ENCODE measurements around the gene IMMP2L.

The IMMP2L gene

GRCh38 chr7:111371437-111371836, 190.9 kb downstream of the IMMP2L start:
- no peak overlapping the region for H3K27ac ChIP-seq (ENCODE audit: low read length)
- H3K27me3 ChIP-seq (ENCODE audit: control insufficient read depth in 1 of 2, insufficient read depth in 2 of 2, low read length in 2 of 2) = no peaks in the 10 kb centered on the region
- H3K9ac ChIP-seq (ENCODE audit: low read length in 2 of 2) = no peak overlapping the region
- no peaks in the 10 kb centered on the region for H3K36me3 ChIP-seq (ENCODE audit: control insufficient read depth in 2 of 2, insufficient read depth in 2 of 2, low read length in 2 of 2)
- H3K4me1 ChIP-seq (ENCODE audit: control insufficient read depth, insufficient read depth, low read length) = no peaks in the 10 kb centered on the region
- no peaks in the 10 kb centered on the region for H3K9me3 ChIP-seq (ENCODE audit: control insufficient read depth in 2 of 2, low read length in 2 of 2)
- no peak overlapping the region for H3K4me3 ChIP-seq (ENCODE audit: low read length in 2 of 2)

DNA sequence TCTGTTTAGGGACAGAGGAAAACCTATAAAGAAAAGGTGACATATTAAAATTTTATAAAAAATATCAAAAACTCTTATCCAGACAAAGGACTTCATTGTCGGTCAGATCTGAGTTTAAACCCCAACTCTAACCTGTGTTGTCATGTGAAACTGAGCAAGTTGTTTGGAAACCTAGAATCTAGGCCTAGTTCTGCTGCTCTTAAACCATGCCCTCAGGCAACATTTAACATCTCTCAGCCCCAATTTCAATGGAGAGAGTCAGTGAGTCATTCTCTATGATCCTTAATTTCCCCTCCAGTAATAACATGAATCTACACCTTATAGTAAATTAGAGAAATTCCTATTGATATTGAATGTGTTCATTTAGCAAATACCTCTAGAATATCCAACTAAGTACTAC, 192.3 kb downstream of the IMMP2L start:
- H3K4me3 ChIP-seq (ENCODE audit: low read length in 2 of 2) = no peak overlapping the region
- no peak overlapping the region for H3K9ac ChIP-seq (ENCODE audit: low read length in 2 of 2)
- H3K4me1 ChIP-seq (ENCODE audit: control insufficient read depth, insufficient read depth, low read length) = no peaks in the 10 kb centered on the region
- H3K9me3 ChIP-seq (ENCODE audit: control insufficient read depth in 2 of 2, low read length in 2 of 2) = no peaks in the 10 kb centered on the region
- no peaks in the 10 kb centered on the region for H3K36me3 ChIP-seq (ENCODE audit: control insufficient read depth in 2 of 2, insufficient read depth in 2 of 2, low read length in 2 of 2)
- no peaks in the 10 kb centered on the region for H3K27me3 ChIP-seq (ENCODE audit: control insufficient read depth in 1 of 2, insufficient read depth in 2 of 2, low read length in 2 of 2)
- H3K27ac ChIP-seq (ENCODE audit: low read length) = no peak overlapping the region

GRCh38 chr7:111368381-111369065, 193.8 kb downstream of the IMMP2L start:
- H3K9ac ChIP-seq (ENCODE audit: low read length in 2 of 2) = no peak overlapping the region

DNA sequence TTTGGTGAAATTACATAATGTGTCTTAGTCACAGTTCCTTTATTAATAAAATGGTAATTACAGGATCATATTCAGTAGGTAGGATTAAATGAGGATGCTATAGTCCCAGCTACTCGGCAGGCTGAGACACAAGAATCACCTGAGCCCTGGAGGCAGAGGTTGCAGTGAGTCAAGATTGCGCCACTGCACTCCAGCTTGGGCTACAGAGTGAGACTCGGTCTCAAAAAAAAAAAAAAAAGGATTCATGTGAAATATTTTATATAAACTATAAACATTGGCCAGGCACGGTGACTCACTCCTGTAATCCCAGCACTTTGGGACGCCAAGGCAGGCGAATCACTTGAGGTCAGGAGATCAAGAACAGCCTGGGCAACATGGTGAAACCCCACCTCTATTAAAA, 197.9 kb downstream of the IMMP2L start:
- Histone ChIP-seq H3K27ac (ENCODE audit: low read length) (no peak overlapping the region), H3K36me3 (ENCODE audit: control insufficient read depth in 2 of 2, insufficient read depth in 2 of 2, low read length in 2 of 2) (no peaks in the 10 kb centered on the region), H3K9ac (ENCODE audit: low read length in 2 of 2) (no peak overlapping the region), H3K4me3 (ENCODE audit: low read length in 2 of 2) (no peak overlapping the region), H3K4me1 (ENCODE audit: control insufficient read depth, insufficient read depth, low read length) (no peaks in the 10 kb centered on the region), H3K27me3 (ENCODE audit: control insufficient read depth in 1 of 2, insufficient read depth in 2 of 2, low read length in 2 of 2) (no peaks in the 10 kb centered on the region), H3K9me3 (ENCODE audit: control insufficient read depth in 2 of 2, low read length in 2 of 2) (no peaks in the 10 kb centered on the region)

More at GRCh38 chr7:111368381-111369065, 193.8 kb downstream of the IMMP2L start:
- no peak overlapping the region for H3K27ac ChIP-seq (ENCODE audit: low read length)
- no peaks in the 10 kb centered on the region for H3K27me3 ChIP-seq (ENCODE audit: control insufficient read depth in 1 of 2, insufficient read depth in 2 of 2, low read length in 2 of 2)
- H3K4me1 ChIP-seq (ENCODE audit: control insufficient read depth, insufficient read depth, low read length) = no peaks in the 10 kb centered on the region
- no peaks in the 10 kb centered on the region for H3K9me3 ChIP-seq (ENCODE audit: control insufficient read depth in 2 of 2, low read length in 2 of 2)
- H3K4me3 ChIP-seq (ENCODE audit: low read length in 2 of 2) = no peak overlapping the region
- H3K36me3 ChIP-seq (ENCODE audit: control insufficient read depth in 2 of 2, insufficient read depth in 2 of 2, low read length in 2 of 2) = no peaks in the 10 kb centered on the region

DNA sequence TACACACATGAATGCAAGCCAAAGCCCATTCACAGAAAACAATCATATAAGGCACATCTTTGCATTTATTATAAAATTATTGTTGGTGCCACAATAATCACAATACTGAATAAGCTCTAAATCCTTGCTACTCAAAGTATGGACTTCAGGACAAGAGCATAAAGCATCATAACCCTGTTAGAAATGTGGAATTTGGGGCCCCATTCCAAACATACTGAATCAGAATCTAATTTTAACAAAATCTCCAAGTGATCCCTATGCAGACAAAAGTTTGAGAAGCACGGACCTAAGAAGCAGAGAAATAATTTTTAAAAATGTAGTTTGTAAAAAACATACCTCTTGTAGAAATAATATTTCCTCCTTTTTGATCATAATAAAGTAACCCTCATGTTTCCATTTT, 199.2 kb downstream of the IMMP2L start:
- H3K4me3 ChIP-seq (ENCODE audit: low read length in 2 of 2) = no peak overlapping the region
- no peak overlapping the region for H3K9ac ChIP-seq (ENCODE audit: low read length in 2 of 2)
- no peaks in the 10 kb centered on the region for H3K27me3 ChIP-seq (ENCODE audit: control insufficient read depth in 1 of 2, insufficient read depth in 2 of 2, low read length in 2 of 2)
- no peaks in the 10 kb centered on the region for H3K4me1 ChIP-seq (ENCODE audit: control insufficient read depth, insufficient read depth, low read length)
- no peak overlapping the region for H3K27ac ChIP-seq (ENCODE audit: low read length)
- H3K9me3 ChIP-seq (ENCODE audit: control insufficient read depth in 2 of 2, low read length in 2 of 2) = no peaks in the 10 kb centered on the region
- H3K36me3 ChIP-seq (ENCODE audit: control insufficient read depth in 2 of 2, insufficient read depth in 2 of 2, low read length in 2 of 2) = no peaks in the 10 kb centered on the region

GRCh38 chr7:111362506-111363054, 199.7 kb downstream of the IMMP2L start:
- H3K9ac ChIP-seq (ENCODE audit: low read length in 2 of 2) = no peak overlapping the region
- no peaks in the 10 kb centered on the region for H3K36me3 ChIP-seq (ENCODE audit: control insufficient read depth in 2 of 2, insufficient read depth in 2 of 2, low read length in 2 of 2)
- no peaks in the 10 kb centered on the region for H3K4me1 ChIP-seq (ENCODE audit: control insufficient read depth, insufficient read depth, low read length)
- no peak overlapping the region for H3K27ac ChIP-seq (ENCODE audit: low read length)
- no peak overlapping the region for H3K4me3 ChIP-seq (ENCODE audit: low read length in 2 of 2)
- H3K27me3 ChIP-seq (ENCODE audit: control insufficient read depth in 1 of 2, insufficient read depth in 2 of 2, low read length in 2 of 2) = no peaks in the 10 kb centered on the region
- H3K9me3 ChIP-seq (ENCODE audit: control insufficient read depth in 2 of 2, low read length in 2 of 2) = no peaks in the 10 kb centered on the region

DNA sequence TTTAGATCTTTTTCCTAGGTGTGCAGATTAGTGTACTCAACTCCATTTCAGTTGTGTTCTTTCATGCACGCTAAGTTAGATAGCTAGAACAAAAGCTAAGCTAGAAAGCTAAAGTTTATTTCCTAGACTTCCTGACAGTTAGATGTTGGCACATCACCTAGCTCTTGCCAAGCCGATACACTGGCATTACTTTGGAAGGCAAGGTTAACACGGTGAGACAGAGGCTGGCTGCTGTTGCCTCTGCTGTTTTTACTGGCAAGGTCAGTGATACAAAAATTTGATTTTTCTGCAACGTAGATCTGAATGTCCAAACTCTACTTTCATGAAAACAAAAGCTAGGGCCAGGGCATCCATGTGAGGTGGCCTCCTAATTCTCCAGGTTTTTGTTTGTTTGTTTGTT, 203.4 kb downstream of the IMMP2L start:
- Histone ChIP-seq H3K27ac (ENCODE audit: low read length) (no peak overlapping the region), H3K4me3 (ENCODE audit: low read length in 2 of 2) (no peak overlapping the region), H3K9ac (ENCODE audit: low read length in 2 of 2) (no peak overlapping the region), H3K27me3 (ENCODE audit: control insufficient read depth in 1 of 2, insufficient read depth in 2 of 2, low read length in 2 of 2) (no peaks in the 10 kb centered on the region), H3K36me3 (ENCODE audit: control insufficient read depth in 2 of 2, insufficient read depth in 2 of 2, low read length in 2 of 2) (no peaks in the 10 kb centered on the region), H3K4me1 (ENCODE audit: control insufficient read depth, insufficient read depth, low read length) (no peaks in the 10 kb centered on the region), H3K9me3 (ENCODE audit: control insufficient read depth in 2 of 2, low read length in 2 of 2) (no peaks in the 10 kb centered on the region)

- H3K36me3 ChIP-seq (ENCODE audit: control insufficient read depth in 2 of 2, insufficient read depth in 2 of 2, low read length in 2 of 2) = no peaks in the 10 kb centered on the region
- H3K27ac ChIP-seq (ENCODE audit: low read length) = no peak overlapping the region
- no peaks in the 10 kb centered on the region for H3K27me3 ChIP-seq (ENCODE audit: control insufficient read depth in 1 of 2, insufficient read depth in 2 of 2, low read length in 2 of 2)
- no peak overlapping the region for H3K4me3 ChIP-seq (ENCODE audit: low read length in 2 of 2)
- H3K4me1 ChIP-seq (ENCODE audit: control insufficient read depth, insufficient read depth, low read length) = no peaks in the 10 kb centered on the region
- no peak overlapping the region for H3K9ac ChIP-seq (ENCODE audit: low read length in 2 of 2)
- H3K9me3 ChIP-seq (ENCODE audit: control insufficient read depth in 2 of 2, low read length in 2 of 2) = no peaks in the 10 kb centered on the region
Observed at GRCh38 chr7:111357691-111358090, 204.6 kb downstream of the IMMP2L start.

GRCh38 chr7:111356941-111357340, 205.4 kb downstream of the IMMP2L start:
- H3K4me3 ChIP-seq (ENCODE audit: low read length in 2 of 2) = no peak overlapping the region
- H3K9ac ChIP-seq (ENCODE audit: low read length in 2 of 2) = no peak overlapping the region
- H3K9me3 ChIP-seq (ENCODE audit: control insufficient read depth in 2 of 2, low read length in 2 of 2) = no peaks in the 10 kb centered on the region
- H3K36me3 ChIP-seq (ENCODE audit: control insufficient read depth in 2 of 2, insufficient read depth in 2 of 2, low read length in 2 of 2) = no peaks in the 10 kb centered on the region
- H3K4me1 ChIP-seq (ENCODE audit: control insufficient read depth, insufficient read depth, low read length) = no peaks in the 10 kb centered on the region
- H3K27me3 ChIP-seq (ENCODE audit: control insufficient read depth in 1 of 2, insufficient read depth in 2 of 2, low read length in 2 of 2) = no peaks in the 10 kb centered on the region
- H3K27ac ChIP-seq (ENCODE audit: low read length) = no peak overlapping the region

DNA sequence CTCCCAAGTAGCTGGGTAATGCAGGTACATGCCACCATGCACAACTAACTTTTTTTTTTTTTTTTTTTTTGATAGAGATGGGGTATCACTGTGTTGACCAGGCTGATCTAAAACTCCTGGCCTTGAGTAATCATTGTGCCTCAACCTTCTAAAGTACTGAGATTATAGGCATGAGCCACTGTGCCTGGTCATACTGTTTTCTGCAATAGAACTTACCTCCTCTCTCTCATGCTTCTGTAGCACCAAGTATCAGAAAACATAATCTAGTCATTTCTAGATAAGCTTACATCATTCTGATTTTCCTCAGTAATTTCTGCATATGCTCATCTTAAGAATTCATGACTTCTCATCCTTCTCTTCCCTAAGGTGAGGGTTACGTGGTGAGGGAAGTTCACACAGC, 210.0 kb downstream of the IMMP2L start:
- H3K27me3 ChIP-seq (ENCODE audit: control insufficient read depth in 1 of 2, insufficient read depth in 2 of 2, low read length in 2 of 2) = no peaks in the 10 kb centered on the region
- no peak overlapping the region for H3K27ac ChIP-seq (ENCODE audit: low read length)
- H3K4me1 ChIP-seq (ENCODE audit: control insufficient read depth, insufficient read depth, low read length) = no peaks in the 10 kb centered on the region
- H3K4me3 ChIP-seq (ENCODE audit: low read length in 2 of 2) = no peak overlapping the region
- no peak overlapping the region for H3K9ac ChIP-seq (ENCODE audit: low read length in 2 of 2)
- no peaks in the 10 kb centered on the region for H3K36me3 ChIP-seq (ENCODE audit: control insufficient read depth in 2 of 2, insufficient read depth in 2 of 2, low read length in 2 of 2)
- no peaks in the 10 kb centered on the region for H3K9me3 ChIP-seq (ENCODE audit: control insufficient read depth in 2 of 2, low read length in 2 of 2)

GRCh38 chr7:111346219-111346618, 216.1 kb downstream of the IMMP2L start:
- H3K9me3 ChIP-seq (ENCODE audit: control insufficient read depth in 2 of 2, low read length in 2 of 2) = peaks cover 3 to 9% of the 10 kb centered on the region in 2 donors

More at GRCh38 chr7:111346219-111346618, 216.1 kb downstream of the IMMP2L start:
- Histone ChIP-seq H3K36me3 (ENCODE audit: control insufficient read depth in 2 of 2, insufficient read depth in 2 of 2, low read length in 2 of 2) (no peaks in the 10 kb centered on the region), H3K9ac (ENCODE audit: low read length in 2 of 2) (no peak overlapping the region), H3K27ac (ENCODE audit: low read length) (no peak overlapping the region), H3K27me3 (ENCODE audit: control insufficient read depth in 1 of 2, insufficient read depth in 2 of 2, low read length in 2 of 2) (no peaks in the 10 kb centered on the region), H3K4me3 (ENCODE audit: low read length in 2 of 2) (no peak overlapping the region), H3K4me1 (ENCODE audit: control insufficient read depth, insufficient read depth, low read length) (no peaks in the 10 kb centered on the region)
